Vagina (tissue), 2 donors: ENCODE measurements around the gene RELCH.

Experiments
- POLR2AphosphoS5 ChIP-seq, 2 donors: sonication (generic); formaldehyde crosslinking; IDR thresholded peaks; one replicate each; pipeline ENCODE4 v1.9.0; 2017; ENCODE audit warnings: antibody characterized with exemption in 2 of 2, mild to moderate bottlenecking in 2 of 2, low read depth in 1 of 2; ENCODE audit not compliant: insufficient read depth in 1 of 2
- TF ChIP-seq, protein P1 (sequence below), 3 experiments: fragments of 450-650 bp in 2 of 3; fragments of 200-600 bp in 1 of 3; sonication (generic) in 1 of 3; IDR thresholded peaks; one replicate each; pipeline ENCODE4 v1.5.1; 2017 to 2019; ENCODE audit warnings: antibody characterized with exemption in 3 of 3, mild to moderate bottlenecking in 2 of 3, moderate library complexity in 2 of 3

DNA sequence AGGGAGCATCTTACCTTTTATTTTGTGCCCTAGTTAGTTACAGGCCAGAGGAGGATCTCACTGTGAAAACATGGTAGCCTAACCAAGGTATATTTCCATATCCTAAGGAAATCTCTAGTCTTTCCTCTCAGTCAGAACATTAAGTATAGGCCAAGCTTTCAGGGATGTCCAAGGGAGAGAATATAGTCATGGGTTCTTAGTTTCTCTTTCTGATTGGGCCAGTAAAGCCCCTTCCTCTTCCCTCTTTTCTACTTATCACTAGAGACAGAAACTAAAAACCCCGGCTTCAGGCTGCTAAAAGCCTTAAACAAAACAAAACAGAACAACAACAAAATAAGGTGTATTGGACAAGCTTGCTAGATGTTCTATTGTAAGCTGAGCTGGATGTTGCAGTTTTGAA lies 93.7 kb downstream of the RELCH start:
- TF ChIP-seq, protein P1, sequence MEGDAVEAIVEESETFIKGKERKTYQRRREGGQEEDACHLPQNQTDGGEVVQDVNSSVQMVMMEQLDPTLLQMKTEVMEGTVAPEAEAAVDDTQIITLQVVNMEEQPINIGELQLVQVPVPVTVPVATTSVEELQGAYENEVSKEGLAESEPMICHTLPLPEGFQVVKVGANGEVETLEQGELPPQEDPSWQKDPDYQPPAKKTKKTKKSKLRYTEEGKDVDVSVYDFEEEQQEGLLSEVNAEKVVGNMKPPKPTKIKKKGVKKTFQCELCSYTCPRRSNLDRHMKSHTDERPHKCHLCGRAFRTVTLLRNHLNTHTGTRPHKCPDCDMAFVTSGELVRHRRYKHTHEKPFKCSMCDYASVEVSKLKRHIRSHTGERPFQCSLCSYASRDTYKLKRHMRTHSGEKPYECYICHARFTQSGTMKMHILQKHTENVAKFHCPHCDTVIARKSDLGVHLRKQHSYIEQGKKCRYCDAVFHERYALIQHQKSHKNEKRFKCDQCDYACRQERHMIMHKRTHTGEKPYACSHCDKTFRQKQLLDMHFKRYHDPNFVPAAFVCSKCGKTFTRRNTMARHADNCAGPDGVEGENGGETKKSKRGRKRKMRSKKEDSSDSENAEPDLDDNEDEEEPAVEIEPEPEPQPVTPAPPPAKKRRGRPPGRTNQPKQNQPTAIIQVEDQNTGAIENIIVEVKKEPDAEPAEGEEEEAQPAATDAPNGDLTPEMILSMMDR (IDR thresholded peaks at IDR 0.05), result no peak
- TF ChIP-seq POLR2AphosphoS5 (IDR thresholded peaks at IDR 0.05; ENCODE audit: insufficient read depth in 1 of 2, low read depth in 1 of 2), result no peak
